Activated naive CD8-positive, alpha-beta T cell (primary cell): Measurements from ENCODE around the gene LGMN.
A peak's percentile ranks its signal among the peaks of the same experiment; 100 is the strongest.

Source experiments
- H3K27ac Mint-ChIP-seq: one replicate; pipeline ENCODE4 v1.8.0; 2021; ENCODE audit warnings: mixed read lengths
- H3K27me3 Mint-ChIP-seq: one replicate; pipeline ENCODE4 v1.8.0; 2021; ENCODE audit warnings: mixed read lengths
- H3K36me3 Mint-ChIP-seq: one replicate; pipeline ENCODE4 v1.8.0; 2021; ENCODE audit warnings: mixed read lengths
- H3K4me1 Mint-ChIP-seq: one replicate; pipeline ENCODE4 v1.8.0; 2021; ENCODE audit warnings: low read depth, mixed read lengths
- H3K4me3 Mint-ChIP-seq: one replicate; pipeline ENCODE4 v1.8.0; 2021; ENCODE audit warnings: mild to moderate bottlenecking, mixed read lengths
- H3K9me3 Mint-ChIP-seq: one replicate; pipeline ENCODE4 v1.8.0; 2021; ENCODE audit warnings: low read depth, mixed read lengths

The LGMN gene

DNA sequence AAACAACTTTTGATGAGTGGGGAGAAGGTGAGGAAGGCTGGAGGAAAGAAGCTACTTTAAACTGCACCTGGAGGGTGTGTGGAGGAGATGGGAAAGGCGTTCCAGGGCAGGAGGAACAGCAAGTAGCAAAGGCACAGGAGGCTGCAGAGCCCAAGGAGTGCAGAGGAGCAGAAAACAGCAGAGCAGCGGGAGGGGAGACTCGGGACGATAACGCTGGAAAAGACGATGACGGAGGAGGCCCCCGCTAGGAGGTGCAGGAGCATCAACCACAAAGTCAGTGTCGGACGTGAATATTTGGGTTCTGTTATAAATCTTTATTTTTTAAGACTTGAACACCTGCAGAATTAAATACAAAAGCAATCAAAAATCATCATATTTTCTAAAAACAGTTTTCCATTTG, 44.9 kb downstream of the LGMN start:
- Mint-ChIP-seq H3K27ac (no peak overlapping the region), H3K27me3 (no peaks in the 10 kb centered on the region), H3K4me1 (no peaks in the 10 kb centered on the region)

DNA sequence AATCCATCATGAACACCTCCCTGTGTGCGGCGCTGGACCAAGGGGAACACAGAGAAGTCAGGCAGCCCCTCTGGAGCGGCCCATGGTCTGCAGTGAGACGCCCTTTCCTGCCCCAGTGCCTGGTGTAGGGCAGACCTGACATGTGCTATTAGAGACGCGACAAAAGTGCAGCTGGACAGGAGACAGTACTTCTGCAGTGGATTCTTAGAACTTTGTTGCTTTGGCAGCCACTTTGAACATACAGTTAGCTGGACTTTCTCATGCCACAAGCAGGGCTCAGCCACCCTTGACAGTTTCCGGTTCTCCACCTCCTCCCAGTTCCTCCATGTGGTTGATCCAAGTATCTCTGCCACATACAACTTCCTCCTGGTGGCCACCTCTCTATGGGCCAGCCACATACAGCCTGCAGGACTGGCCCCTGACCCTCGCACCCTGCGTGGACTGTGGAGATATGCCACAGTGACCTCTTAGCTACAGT, 45.9 kb downstream of the LGMN start:
- Mint-ChIP-seq H3K9me3 (no peaks in the 10 kb centered on the region), H3K4me1 (peaks cover under 1% of the 10 kb centered on the region), H3K27ac (no peak overlapping the region), H3K27me3 (no peaks in the 10 kb centered on the region), H3K4me3 (no peak overlapping the region), H3K36me3 (peaks cover 6% of the 10 kb centered on the region)

More for the DNA sequence above, 44.9 kb downstream of the LGMN start:
- no peak overlapping the region for H3K4me3 Mint-ChIP-seq
- peaks cover 6% of the 10 kb centered on the region for H3K36me3 Mint-ChIP-seq
- H3K9me3 Mint-ChIP-seq: no peaks in the 10 kb centered on the region

DNA sequence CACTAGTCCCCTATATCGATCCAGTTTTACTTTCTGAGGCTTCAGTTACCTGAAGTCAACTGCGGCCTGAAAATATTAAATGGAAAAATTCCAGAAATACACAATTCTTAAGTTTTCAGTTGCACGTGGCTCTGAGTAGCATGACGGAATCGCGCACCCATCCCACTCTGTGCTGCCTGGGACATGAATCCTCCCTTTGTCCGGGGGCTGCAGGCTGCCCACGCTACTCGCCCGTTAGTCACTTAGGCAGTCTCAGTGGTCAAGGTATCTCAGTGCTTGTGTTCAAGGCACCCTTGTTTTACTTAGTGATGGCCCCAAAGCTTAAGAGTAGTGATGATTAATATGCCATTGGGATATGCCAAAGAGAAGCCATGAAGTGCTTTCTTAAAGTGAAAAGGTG, 46.6 kb downstream of the LGMN start:
- Mint-ChIP-seq H3K4me1 (peaks cover 5% of the 10 kb centered on the region), H3K36me3 (peaks cover 6% of the 10 kb centered on the region), H3K27ac (no peak overlapping the region), H3K27me3 (no peaks in the 10 kb centered on the region), H3K9me3 (no peaks in the 10 kb centered on the region), H3K4me3 (no peak overlapping the region)

DNA sequence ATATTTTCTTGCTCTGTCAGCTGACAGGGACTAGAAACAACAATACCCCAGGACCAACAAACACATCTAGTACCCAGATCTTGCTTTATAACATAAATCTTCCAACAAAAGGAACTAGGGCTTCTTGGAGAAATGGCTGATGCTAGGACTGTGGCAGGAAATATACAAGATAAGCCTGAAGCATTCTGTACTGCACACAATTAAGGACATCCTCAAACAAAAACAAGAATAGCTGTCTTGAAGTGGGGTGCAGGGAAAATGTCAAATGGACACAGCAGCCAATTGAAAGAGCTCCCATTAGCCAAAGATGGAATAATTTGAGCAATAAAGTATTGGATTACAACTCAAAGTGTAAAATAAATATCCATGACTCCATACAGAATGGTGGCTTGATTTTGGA, 50.0 kb downstream of the LGMN start:
- H3K27ac Mint-ChIP-seq: no peak overlapping the region
- H3K36me3 Mint-ChIP-seq: peaks cover under 1% of the 10 kb centered on the region
- no peaks in the 10 kb centered on the region for H3K9me3 Mint-ChIP-seq
- H3K4me3 Mint-ChIP-seq: no peak overlapping the region
- H3K4me1 Mint-ChIP-seq: peaks cover 29% of the 10 kb centered on the region
- no peaks in the 10 kb centered on the region for H3K27me3 Mint-ChIP-seq

DNA sequence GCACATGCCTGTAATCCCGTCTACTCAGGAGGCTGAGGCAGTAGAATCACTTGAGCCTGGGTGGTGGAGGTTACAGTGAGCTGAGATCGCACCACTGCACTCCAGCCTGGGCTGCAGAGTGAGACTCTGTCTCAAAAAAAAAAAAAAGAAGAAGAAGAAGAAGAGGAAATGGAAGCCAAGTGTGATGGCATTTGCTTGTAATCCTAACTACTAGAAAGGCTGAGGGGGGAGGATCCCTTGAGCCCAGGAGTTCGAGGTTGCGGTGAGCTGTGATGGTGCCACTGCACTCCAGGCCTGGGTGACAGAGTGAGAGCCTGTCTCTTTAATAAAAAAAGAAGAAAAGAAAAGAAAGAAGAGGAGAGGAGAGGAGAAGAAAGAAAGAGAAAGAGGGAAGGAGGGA, 52.1 kb downstream of the LGMN start:
- H3K4me1 Mint-ChIP-seq: peaks cover 40% of the 10 kb centered on the region
- no peaks in the 10 kb centered on the region for H3K9me3 Mint-ChIP-seq
- no peak overlapping the region for H3K4me3 Mint-ChIP-seq
- no peaks in the 10 kb centered on the region for H3K27me3 Mint-ChIP-seq
- no peak overlapping the region for H3K27ac Mint-ChIP-seq
- H3K36me3 Mint-ChIP-seq: no peaks in the 10 kb centered on the region

DNA sequence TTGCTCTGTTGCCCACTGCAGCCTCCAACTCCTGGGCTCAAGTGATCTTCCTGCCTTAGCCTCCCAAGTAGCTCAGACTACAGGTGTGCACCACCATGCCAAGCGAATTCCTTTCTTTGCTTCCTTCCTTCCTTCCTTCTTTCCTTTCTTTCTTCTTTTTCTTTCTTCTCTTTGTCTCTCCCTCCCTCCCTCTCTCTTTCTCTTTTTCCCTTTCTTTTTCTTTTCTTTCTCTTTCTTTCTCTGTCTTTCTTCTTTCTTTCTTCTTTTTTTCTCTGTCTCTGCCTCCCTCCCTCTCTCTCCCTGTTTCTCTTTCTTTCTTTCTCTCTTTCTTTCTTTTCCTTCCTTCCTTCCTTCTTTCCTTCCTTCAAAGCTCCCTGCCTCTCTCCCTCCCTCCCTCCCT, 52.9 kb downstream of the LGMN start:
- Mint-ChIP-seq H3K27ac (no peak overlapping the region), H3K4me1 (peaks cover 40% of the 10 kb centered on the region)

DNA sequence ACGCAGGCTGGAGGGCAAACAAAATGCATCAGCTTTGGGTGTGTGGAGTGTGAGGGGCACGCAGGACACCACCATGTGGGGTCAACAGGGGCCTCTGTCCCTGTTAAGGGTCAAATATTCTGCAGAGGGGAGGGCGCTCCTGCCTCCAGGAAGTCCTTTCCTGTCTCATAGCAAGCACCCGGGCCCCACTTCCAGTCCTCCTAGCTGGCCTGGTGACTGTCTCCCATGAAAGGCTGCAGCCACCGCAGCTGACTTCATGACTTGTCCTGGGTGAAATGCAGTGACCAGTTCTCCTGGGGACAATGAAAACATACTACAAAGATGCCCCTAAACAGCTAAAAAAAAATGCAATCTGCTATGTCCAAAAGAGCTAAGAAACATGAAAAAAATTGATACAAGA, 53.6 kb downstream of the LGMN start:
- Mint-ChIP-seq H3K4me1 (peaks cover 40% of the 10 kb centered on the region), H3K4me3 (no peak overlapping the region), H3K9me3 (no peaks in the 10 kb centered on the region), H3K27me3 (no peaks in the 10 kb centered on the region), H3K27ac (peak overlapping the region; percentile 69), H3K36me3 (no peaks in the 10 kb centered on the region)

More for the DNA sequence above, 52.9 kb downstream of the LGMN start:
- Mint-ChIP-seq H3K9me3 (no peaks in the 10 kb centered on the region), H3K36me3 (no peaks in the 10 kb centered on the region), H3K27me3 (no peaks in the 10 kb centered on the region), H3K4me3 (no peak overlapping the region)

DNA sequence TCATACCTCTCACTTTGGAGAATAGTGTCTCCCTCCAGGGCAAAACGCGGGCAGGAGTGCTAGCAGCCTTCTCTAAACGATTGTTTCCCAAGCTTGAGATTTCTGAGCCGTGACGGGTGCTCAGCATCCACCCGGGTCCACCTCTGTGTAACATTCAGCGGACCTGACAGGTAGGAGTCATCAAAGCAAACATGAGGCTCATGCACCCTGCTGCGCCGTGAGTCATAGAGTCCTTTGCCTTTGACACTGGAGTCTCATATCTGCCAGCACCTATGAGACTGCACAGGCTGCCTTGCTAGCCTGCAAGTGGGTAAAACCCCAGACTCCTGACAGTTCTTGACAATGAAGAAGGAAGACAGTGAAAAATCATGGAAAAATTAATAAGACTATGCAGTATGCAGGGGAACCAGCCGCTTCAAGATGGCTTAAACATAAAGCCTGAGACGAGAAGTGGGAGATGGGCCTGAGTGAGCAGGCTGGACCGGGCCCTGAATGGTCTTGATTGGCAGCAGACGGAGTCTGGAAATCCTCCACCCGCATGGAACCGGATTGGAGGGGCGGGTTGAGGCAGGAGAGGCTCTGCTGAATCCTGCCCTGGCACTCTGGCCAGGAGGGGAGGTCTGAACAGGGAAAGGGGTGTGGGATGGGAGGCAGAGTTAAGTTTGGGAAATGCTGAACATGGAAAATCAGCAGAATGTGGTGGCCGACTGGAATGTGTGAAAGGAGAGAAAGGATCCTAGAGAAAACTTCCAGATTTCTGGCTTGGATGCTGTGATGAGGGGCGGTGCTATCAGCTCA, 54.2 kb downstream of the LGMN start:
- Mint-ChIP-seq H3K27me3 (no peaks in the 10 kb centered on the region), H3K4me1 (peaks cover 40% of the 10 kb centered on the region), H3K9me3 (no peaks in the 10 kb centered on the region), H3K36me3 (no peaks in the 10 kb centered on the region), H3K4me3 (no peak overlapping the region), H3K27ac (peak overlapping the region; percentile 69)

DNA sequence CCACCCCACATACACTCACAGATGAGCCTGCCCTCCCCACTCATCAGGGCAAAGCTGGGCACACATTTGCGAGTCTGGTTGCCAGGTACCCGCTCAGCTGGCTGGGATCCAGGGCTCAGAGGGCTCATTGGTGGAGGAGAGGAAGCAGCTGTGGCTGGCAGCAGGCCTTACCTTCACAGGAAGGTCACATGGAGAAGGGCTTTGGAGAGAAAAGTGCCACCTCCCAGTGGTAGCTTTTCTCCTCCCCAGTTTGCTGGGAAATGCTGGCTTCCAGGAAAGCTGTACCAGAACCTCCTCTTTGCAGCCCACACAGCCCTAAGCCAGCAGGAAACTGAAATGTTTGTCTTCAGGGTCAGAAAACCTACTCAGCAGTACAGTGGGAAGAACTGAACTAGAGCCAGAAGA, 55.6 kb downstream of the LGMN start:
- H3K27me3 Mint-ChIP-seq: no peaks in the 10 kb centered on the region
- H3K4me1 Mint-ChIP-seq: peaks cover 40% of the 10 kb centered on the region
- H3K36me3 Mint-ChIP-seq: no peaks in the 10 kb centered on the region
- H3K9me3 Mint-ChIP-seq: no peaks in the 10 kb centered on the region
- no peak overlapping the region for H3K4me3 Mint-ChIP-seq
- peak overlapping the region; percentile 22 for H3K27ac Mint-ChIP-seq

DNA sequence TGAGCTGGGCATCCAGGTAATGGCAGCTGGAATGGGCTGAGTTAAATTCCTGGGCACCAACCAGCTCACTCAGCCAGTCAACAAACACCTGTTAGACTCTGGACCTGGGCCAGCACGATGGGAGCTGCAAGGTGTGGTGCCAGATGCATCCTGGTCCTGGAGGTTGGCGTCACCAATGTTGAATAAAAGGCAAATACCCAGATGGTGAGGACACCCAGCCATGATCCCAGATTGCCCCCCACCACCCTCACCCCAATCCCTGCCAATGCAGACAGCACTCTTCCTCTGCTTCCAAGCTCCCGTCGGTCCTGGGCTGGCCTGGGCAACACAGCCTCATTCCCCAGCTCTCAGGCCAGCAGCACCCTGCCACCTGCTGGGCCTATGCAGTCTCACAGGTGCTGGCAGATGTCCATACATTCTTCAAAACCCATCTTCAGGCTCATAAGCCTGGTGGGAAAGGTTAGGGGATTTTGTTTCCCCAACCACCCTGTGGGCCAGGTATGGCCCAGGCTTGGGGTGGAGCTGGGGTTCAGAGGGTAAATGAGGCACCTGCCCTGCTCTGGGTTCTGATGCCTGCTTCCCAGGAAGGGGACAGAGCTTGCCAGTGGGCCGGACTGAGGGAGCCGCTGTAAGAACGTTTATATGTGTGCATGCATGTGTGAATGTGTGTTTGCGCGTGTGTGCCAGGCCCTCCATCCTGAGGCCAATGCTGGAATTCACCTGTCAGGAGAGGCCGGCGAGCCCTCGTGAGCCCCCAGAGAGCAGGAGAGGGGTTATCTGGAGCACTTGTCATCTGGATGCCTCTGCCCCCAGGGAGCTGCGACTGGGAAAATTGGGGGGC, 58.0 kb downstream of the LGMN start:
- Mint-ChIP-seq H3K4me1 (peaks cover 32% of the 10 kb centered on the region), H3K27me3 (no peaks in the 10 kb centered on the region), H3K4me3 (no peak overlapping the region), H3K27ac (peak overlapping the region; percentile 16), H3K9me3 (no peaks in the 10 kb centered on the region), H3K36me3 (no peaks in the 10 kb centered on the region)

DNA sequence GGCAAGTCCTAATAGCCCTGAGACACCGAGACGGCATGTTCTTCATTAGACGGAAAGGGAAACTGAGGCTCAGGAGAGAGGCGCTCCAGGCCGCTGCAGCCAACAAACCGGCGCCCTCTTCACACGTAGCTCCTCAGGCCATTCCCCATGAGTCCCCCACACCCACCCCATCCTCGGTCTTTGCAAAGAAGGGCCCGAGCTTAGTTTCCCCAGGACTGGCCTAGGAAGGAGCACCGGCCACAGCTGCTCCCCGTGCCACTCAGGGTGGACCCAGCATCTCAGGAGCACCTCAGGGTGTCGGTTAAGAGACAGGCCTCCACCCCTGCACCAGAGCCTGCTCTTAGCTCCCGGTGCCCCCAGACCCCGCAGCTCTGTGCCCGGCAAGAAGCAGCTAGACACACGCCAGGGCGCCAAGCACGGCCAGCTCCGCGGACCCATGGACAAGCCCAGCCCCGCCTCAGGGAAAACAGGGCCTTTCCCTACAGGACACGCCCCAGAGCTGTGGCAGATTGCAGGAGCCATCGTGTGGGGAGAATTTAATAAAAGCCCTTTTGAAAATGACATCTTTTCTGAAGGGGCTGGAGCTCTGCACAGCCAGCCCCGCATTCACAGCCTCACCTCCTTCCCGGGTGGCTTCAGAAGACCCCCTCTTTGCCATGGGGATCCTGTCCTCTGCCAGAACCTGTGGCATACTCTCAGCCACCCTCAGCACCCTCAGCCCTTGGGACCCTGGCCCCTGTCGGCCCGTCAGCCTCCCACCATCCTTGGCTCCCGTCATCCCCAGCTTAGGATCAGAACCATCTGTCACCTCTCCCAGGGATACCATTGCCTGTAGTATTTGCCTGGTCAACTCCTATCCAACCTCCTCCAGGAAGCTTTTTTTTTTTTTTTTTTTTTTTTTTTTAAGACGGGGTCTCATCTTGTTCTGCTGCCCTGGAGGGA, 59.7 kb downstream of the LGMN start:
- Mint-ChIP-seq H3K4me3 (no peak overlapping the region), H3K9me3 (no peaks in the 10 kb centered on the region), H3K36me3 (no peaks in the 10 kb centered on the region), H3K27ac (no peak overlapping the region), H3K4me1 (peaks cover 17% of the 10 kb centered on the region), H3K27me3 (no peaks in the 10 kb centered on the region)

DNA sequence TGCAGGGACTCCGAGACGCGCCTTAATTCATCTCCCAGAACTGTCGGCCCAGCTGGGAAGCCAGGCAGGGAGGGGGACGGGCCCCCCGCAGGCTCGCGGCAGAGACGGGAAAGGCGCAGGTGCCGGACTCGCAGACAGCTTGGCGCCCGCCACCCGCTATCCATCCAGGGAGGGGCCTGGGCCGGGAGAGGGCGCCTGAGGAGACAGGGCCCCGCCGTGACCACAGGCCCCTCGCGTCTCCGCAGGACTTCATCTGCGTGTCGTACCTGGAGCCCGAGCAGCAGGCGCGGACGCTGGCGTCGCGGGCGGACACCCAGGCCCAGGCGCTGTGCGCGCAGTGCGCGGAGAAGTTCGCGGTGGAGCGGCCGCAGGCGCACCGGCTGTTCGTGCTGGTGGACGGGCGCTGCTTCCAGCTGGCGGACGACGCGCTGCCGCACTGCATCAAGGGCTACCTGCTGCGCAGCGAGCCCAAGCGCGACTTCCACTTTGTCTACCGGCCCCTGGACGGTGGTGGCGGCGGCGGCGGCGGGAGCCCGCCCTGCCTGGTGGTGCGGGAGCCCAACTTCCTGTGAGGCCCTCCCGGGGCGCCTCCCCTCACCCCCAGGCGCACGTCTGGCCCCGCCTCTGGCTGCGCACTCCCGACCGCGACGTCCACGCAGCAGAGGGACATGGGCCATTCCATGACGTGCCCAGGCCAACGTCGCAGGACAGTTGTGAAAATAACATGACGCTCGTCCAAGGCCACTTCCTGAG, 60.6 kb downstream of the LGMN start:
- no peaks in the 10 kb centered on the region for H3K36me3 Mint-ChIP-seq
- H3K4me1 Mint-ChIP-seq: peaks cover 8% of the 10 kb centered on the region
- H3K27ac Mint-ChIP-seq: no peak overlapping the region
- no peak overlapping the region for H3K4me3 Mint-ChIP-seq
- no peaks in the 10 kb centered on the region for H3K9me3 Mint-ChIP-seq
- no peaks in the 10 kb centered on the region for H3K27me3 Mint-ChIP-seq

DNA sequence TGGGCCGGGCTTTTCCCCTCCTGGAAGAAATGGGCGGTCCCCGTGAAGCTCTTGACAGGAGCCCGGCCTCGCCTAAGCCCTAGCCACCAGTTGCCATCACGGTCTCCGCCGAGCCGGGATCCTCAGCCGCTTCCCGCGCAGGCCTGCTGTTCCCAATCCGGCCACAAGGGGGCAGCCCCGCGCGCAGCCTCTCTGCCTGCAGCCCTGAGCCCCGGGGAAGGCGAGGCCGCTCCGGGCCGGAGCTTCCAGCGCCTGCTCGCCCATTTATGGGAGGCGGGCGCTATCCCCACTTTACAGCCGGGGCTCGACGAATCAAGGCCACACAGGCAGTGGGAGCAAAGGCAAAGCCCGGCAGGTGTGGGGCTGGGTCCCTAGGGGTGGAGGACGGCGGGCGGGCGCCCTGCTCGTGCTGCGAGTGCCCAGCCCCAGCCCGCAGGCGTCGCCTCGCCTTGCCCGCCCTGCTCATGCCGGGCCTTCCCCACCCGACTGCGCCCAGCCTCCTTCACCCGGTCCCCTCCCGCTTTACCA, 61.5 kb downstream of the LGMN start:
- Mint-ChIP-seq H3K4me1 (peaks cover 2% of the 10 kb centered on the region), H3K36me3 (no peaks in the 10 kb centered on the region), H3K27ac (no peak overlapping the region)

DNA sequence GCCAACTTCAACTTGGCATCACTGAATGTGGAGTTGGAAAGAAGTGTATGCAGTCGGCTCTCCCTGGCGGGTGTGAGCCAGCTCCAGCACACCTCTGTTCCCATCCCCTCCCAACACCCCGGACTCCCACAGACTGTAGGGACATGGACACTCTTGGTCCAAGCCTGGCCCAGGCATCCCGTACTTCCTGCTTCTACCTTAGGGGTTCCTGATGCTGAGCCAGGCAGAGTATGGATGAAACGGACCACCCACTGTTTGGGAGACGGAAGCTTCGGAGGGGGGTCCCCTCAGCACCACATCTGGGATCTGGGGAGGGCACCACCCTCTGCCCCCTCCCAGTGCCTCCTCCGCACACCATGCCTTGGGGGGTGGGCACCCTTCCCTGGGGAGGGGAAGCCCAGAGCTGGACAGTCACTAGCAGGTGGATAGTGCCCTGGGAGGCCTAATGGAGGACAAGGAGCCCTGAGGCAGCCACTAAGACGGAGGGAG, 62.0 kb downstream of the LGMN start:
- Mint-ChIP-seq H3K9me3 (no peaks in the 10 kb centered on the region), H3K36me3 (no peaks in the 10 kb centered on the region), H3K4me1 (peaks cover 3% of the 10 kb centered on the region), H3K4me3 (no peak overlapping the region), H3K27ac (no peak overlapping the region), H3K27me3 (no peaks in the 10 kb centered on the region)

More for the DNA sequence above, 61.5 kb downstream of the LGMN start:
- Mint-ChIP-seq H3K9me3 (no peaks in the 10 kb centered on the region), H3K27me3 (no peaks in the 10 kb centered on the region), H3K4me3 (no peak overlapping the region)
